ENCODE measurements around the gene GNG2.

Gene GNG2

DNA sequence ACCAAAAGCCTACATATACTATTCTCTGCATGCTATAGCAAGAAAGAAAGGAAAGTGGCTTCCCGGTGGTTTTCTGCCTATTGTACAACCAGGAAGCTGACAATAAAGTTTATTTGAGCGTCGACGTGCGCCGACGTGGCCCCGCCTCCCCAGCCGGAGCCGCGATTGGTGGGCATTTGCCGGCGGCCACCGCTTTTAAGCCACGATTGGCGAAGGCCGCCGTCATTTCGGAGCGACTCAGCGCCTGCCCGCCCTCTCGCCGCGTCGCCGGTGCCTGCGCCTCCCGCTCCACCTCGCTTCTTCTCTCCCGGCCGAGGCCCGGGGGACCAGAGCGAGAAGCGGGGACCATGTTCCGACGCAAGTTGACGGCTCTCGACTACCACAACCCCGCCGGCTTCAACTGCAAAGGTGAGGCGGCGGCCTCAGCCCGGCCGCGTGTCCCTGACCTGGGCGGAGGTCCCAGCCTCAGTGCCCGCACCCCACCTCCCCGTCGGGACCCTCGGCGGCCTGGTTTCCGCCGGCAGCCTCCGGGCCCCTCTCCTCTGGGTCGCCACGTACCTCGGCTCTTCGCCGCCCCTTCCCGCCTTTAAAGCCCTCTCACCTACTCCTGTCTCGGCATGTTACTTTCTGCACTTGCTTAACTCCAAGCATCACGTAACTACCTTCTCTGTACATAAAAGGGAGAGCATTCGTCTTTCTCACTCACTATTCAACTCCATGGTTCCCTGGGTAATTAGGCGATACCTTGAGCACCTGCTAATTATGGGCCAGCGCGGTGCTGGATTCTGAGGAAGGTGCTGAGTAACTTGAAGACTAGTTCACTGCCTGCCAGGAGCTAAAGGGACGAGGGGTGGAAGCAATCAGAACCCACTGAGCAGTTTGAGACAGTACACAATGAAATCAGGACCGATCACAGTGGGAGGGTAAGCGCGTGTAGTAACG, 129.2 kb downstream of the GNG2 start, which contains the start of gene RTRAF:
Gene RTRAF, plus strand, starts transcription at position 254 of the 942 bp plus-strand sequence. Its CDS starts 94 bp downstream, at position 348.
- DNase-seq = peak; percentile 32 to 96 (median 86)

DNA sequence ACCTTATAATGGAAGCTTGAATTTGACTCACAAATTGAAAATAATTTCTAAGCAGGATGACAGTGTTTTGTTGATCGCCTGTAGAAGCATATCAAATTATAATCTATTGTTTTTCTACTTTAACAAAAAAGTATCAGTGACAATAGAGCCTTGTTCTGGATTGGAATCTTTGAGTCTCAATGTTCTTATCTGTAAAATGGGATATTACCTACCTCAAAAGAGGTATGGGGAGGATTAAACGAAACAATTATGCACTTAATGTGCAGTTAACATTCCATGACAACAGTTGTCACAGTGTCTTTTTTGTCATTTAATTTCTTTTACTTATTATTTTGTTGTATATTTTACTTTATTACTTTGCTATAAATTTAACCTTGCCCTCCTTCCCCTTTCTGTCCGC, 130.1 kb downstream of the GNG2 start:
- no peak for DNase-seq

DNA sequence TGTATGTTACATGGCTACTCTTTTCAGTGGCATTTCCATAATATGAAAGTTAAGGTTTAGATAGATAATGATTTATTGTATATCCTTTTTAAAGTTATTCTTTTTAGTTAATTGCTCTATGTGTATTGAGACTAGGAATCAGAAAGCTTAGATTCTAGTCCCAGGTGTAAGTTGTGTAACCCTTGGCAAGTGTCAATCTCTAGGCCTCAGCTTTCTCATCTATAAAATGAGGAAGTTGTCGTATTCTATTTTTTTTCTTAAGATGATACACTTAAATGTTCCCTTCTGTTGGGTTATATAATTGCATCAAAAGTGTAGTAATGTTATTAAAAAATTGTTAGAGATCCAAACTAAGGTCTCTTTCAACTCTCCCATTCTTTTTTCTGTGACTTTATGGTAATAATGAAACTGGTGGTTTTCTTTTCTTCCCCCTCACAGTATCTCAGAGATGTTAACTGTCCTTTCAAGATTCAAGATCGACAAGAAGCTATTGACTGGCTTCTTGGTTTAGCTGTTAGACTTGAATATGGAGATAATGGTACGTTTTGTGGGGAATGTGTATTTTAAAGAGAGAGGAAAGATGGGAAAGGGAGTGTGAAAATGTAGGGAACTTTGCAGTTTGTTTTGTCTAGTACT, 133.0 kb downstream of the GNG2 start:
- no peak for DNase-seq

DNA sequence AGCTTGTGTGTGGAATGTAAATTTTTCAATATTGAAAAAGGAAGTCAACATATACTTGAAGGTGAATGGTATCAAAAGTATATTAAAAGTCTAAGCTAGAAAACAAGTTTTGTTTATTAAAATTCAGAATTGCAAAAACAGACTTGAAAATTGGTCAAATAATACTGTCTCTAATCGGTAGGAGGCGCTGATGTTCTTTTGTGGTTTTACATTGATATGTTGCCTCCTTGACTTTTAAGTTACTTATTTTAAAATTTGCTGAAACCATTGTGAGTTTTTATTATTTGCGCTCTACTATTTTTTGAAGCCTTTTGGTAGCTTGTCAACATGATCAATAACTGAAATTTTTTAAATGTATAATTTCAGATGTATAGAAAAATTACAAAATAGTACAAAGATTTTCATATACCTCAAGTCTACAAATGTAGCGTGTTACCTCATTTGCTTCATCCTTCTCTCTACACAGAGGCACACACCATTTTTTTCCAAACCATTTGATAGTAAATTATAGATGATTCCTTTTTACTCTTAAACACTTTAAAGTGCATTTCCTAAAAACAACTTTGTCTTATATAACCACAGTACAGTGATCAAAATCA, 135.8 kb downstream of the GNG2 start:
- DNase-seq = peak in 1 of 51 donors; percentile 7

DNA sequence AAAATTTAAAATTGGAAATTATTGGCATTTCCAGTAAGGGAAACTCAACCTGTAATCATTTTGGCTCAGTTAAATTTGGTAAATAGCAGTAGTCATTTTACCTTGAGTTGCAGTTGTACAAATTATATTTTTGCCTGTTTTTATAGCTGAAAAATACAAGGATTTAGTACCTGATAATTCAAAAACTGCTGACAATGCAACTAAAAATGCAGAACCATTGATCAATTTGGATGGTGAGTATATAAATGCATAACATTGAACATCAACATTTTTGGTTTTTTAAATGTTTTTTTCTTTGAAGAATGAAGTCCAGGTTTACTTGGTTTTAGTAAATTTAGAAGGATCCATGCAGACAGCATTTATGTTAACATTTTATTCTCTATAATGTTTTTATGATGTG, 137.9 kb downstream of the GNG2 start:
- no peak for DNase-seq

DNA sequence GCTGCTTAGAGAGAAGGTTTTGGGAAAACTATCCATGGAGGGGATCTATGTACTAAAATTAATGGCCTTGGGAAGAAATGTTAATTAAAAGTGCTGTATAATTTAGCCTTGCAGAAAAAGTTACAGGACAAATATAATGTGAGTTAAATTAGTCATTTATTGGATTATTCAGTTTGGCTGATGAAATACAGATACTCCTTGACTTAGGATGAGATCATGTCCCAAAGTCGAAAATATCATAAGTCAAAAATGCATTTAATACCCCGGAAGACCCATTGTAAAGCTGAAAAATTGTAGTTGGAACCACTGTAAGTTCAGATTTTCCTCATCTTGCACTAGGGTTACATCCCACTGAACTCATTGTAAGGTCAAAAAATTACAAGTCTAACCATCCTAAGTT, 138.7 kb downstream of the GNG2 start:
- DNase-seq = no peak

DNA sequence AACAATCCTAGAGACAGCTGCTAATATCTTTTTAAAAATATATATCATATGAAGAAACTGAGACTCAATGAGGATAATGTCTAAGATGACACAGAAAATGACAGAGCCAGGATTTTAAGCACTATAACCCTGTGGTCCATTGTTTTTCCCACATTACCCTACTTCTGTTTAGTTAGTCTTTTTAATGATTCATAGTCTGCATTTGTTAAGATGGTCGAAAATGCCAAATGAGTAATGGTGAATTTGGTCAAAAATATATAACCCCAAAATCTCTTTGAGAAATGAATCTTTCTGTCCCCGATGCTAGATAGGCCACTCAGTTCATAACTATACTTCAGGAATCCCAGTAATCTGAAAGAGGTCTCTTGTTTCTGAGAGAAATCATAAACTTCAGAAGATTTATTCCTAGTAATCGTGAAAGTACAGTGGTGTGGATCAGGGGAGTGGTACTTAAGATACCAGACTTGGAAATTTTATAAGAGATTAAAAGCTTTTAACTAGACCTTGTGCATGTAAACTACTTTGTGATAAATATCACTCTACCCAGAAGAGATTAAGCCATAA, 139.7 kb downstream of the GNG2 start:
- no peak for DNase-seq

DNA sequence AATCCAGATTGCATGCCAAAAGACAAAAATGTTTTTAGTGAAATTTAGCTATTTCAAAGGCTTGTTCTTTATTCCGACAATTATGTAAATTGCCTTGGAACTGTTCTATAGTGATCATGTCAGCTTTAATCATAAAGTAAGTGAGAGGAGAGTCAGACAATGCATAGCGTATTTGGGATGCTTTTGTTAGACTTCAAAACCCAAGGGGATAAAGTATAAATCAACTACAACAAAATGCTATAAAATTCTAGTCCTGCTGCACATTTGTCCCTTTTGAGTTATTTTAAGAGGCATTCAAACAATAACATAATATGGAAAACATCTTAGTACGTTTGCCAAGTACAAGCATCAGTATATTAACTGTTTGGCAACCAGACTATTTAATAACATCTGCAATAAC, 140.3 kb downstream of the GNG2 start:
- DNase-seq = no peak

DNA sequence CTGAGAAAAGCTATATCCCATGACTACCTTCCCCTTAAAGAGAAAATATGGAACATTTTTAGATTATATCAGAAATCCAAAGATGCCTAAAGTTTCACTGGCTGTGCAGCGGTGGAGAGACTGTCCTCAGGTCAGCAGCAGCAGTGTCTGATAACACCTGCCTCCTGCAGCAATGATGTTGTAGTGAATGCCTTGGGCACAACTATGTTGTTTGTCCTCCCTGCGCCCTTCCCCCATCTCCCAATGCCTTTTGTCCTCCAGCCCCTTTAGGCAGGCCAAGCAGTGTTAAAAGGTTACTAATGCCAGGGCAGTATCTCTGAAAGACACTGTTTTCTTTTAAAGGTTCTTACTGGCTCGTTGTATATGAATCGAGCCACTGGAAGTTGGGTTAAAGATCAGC, 142.1 kb downstream of the GNG2 start:
- DNase-seq = no peak

DNA sequence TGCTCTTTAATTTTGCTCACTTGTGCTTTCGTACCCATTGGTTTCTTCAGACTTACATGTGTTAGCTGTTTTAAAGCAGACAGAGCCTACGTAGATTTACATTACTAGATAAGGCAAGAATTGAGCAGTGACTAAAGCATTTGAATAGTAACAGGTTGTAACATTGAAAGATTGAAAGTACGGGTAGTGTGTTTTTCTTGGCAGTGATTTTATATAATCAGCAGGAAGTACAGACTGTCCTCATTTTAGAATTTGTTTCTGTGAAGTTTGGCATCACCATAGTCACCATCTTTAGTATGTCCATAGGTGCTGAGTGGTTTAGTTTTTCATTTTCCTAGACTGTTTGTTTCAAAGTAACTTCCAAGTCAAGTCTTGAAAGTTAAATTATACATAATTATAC, 142.9 kb downstream of the GNG2 start:
- peak in 1 of 51 donors; percentile 27 for DNase-seq

DNA sequence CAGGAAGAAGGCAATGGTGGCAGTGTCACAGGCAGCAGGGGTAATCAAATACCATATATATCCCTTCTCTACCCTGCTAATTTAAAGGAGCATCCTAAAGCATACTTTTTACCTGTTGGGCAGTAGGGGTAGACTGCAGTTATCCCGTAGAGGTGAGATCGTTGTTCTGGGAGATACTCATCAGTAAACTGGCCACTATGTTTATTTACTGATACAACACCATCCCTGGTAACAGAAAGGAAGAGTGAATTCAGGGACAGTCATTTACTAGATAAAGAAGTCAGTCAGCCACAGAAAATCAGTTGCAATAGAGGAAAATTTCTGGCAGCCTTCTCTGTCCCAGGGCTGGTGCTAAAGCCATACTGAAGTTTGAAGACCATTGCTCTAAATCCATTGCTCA, 145.2 kb downstream of the GNG2 start:
- DNase-seq = no peak

DNA sequence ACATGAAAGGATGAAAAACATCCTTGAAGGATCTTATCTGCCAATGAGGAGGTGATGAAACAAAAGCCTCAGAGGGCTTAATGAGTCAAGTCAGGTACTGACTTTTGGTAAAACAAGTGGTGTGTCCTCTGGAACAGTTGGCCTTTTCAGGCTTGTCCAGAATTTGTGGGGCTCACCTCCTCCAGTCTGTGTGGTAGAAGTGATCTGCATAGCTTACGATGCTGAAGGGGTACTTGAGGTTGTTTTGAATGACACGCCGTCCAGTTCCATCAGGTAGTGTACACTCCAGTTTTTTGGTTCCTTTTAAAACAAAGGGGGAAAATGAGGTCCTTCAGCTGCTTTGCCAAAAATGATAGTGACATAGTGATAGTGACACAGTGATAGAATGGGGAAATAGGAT, 145.9 kb downstream of the GNG2 start:
- DNase-seq = no peak

DNA sequence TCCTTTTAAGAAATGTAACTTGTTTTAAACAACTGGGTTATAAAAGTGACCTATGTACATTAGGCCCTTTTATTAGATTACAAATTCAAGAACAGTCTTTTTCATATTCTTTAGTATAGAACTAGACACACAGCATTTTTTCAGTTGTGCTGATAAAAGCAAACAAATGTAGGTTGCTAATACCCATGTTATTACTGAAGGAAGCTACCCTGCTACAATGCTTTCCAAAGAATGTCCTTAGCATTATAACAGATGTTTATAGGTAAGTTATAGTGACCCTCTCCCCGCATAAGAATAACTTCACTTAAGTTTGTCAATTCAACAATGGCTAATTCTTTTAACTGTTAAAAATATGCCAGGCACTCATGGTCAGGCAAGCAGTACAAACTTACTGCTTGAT, 146.8 kb downstream of the GNG2 start:
- no peak for DNase-seq

DNA sequence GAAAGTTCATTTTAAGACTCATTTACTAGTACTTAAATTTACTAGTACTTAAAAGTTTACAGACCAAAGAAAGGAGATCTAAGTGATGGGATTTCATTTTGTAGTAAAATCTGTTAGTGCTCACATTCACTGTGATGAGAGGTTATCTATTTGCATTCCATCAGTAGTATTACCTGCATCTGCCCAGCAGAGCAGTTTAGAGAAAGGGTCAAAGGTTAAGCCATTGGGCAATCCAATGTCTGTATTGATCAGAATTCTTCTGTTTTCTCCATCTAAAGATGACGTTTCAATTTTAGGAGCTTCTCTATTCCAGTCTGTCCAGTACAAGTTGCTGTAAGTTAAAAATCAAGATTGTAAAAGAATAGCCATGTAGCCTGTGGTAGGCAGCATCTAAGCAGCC, 147.2 kb downstream of the GNG2 start:
- no peak for DNase-seq

DNA sequence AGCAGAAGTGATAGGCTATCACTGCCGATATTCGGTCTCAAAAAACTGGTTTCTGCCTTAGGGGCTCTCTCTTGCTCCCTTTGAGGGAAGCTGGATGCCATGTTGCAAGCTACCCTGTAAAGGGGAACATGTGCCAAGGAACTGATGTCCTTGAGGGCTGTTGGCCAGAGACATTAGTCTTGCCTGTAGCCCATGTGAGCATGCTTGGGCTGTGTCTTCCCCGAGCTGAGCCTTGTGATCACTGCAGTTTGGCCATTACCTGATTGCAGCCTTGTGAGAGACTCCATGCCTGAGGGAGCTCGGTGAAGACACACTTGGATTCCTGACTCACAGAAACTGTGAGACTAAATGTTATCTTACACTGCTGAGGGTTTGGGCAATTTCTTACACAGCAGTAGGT, 147.7 kb downstream of the GNG2 start:
- no peak for DNase-seq

DNA sequence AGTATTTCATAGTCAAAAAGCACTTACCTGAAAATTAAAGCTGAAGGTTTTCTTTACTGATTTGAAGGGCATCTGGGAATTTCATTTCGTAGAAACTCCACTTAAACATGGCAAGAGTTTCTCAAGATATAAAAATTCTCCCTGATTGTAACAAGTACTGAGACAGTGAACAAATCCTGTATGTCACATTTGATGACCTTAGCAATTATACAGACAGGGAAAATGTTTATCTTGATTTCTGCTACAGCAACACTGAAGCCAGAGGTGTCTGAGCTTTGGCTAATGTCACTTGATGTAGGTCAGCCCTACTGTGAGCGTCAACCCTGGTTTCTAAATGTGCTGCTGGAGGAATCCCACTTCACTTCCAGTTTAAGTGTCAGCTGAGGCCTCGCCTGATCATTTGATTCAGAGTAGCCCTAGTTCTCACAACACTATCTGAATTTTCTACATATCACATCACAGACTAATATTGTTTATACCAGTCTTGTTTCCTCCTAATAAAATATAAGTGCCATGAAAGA, 149.8 kb downstream of the GNG2 start:
- no peak for DNase-seq

DNA sequence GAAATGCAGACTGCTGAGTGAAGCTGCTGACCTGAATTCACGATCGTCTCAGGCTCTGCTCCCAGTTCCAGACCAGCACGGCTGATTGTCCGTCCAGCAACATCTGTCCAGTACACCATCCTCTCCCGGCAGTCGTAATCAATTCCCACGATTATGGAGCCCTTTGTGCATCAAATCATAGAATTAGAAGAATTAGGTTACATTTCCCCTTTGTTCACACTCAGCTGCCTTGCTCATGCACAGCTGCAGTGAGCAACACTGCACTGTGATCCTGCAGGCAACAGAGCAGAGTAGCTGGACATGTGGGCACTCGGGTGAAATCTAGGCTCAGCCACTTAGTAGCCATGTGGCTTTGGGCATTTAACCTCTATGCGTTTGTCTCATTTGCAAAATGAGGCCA, 151.1 kb downstream of the GNG2 start:
- peak in 13 of 51 donors; percentile 11 to 48 (median 33) for DNase-seq

DNA sequence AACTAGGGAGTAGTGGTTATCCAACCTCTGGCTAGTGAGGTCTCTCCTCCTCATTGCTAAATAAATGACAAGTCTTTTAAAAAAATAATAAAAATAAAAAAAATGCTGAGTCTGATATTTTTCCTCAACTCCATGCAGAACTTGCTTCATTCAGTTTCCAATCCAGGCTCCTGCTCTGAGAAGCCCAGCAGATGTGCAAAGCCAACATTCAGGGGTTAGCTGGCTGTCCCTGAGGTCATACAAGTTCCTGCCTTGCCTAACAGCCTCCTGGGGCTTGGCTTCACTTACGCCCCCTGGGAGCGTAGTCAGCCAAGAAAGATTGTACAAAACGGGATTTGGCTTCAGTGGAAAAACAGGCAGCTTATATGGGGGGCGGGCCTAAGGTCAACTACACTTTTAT, 152.2 kb downstream of the GNG2 start:
- DNase-seq = peak in 1 of 51 donors; percentile 4

DNA sequence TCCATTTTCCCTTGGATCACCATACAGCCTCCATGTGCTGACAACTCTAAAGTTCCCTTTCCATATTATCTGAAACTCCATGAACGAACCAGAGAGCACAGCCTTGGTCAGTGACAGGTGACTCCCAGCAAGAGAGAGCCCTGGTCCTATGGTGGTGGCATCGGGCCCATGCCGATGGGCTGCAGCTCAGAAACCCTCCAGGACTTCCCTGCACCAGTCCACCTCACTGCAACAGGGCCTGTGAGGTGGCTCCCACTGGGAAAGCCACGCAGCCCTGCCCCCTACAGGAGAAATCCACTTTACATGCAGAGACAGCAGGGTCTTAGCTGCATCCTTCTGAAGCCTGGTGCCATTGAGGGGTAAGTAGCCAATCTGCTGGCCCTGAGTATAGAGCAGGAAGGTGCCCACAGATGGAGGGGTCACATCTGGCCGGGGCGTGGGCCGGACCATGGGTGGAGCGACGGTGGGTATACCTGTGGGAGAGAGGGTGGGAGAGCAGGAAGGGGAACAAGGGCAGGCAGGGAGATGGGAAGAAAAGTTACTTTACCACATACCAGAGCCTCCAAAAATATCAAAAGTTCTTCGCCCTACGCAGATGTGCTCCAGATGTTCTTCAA, 153.7 kb downstream of the GNG2 start:
- peak in 7 of 51 donors; percentile 7 to 40 (median 26) for DNase-seq

DNA sequence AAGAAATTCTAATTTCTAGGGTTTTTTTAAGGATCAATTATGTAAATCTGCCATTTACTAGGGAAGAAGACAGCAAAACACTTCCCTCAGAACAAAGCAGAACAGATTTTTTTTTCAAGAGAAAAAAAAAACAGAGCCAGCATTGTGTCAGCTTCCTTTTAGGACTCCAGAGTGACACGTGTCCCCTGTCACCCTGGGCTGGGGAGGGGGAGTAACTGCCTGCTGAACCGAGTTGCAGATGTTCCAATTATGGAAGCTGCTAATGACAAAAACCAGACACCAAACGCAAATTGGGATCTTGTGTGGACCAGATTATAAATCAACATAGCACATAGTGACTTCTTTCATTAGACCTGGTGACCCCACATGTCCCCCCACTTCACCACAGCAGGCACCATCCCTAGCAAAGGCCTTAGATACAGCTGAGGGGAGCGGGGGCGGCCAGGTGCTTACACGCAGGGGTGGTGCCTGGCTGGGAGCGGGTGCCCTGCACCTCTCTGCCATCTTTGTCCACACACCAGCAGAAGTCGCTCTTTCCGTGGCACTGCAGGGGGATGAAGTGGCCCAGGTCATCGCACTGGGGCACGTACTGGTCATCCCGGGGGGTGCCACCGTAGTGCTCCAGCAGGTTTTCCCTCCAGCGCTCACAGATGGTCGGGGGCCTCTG, 154.3 kb downstream of the GNG2 start:
- peak in 28 of 51 donors; percentile 15 to 71 (median 34) for DNase-seq
